ENCODE measurements around the gene ITCH.

GRCh38 chr20:34472246-34472925 is 109.3 kb downstream of the ITCH start:
- TF ChIP-seq CTCF (conservative IDR thresholded peaks at IDR 0.05 in 1 of 2, IDR thresholded peaks at IDR 0.05 in 1 of 2; ENCODE audit: extremely low read depth in 1 of 2, insufficient read depth in 1 of 2, low read depth in 1 of 2, low read length in 2 of 2) (no peak), EZH2 (IDR thresholded peaks at IDR 0.05; ENCODE audit: borderline replicate concordance, low read length) (no peak)
